IMR-90 (cell line): ENCODE data around the gene FBXL7. TPM values are rescaled to one million over a fixed set of nuclear protein-coding genes. Genes with fewer than 3 reads are reported as not detected.

Experiments
- ATAC-seq: fragments of 200-7000 bp; cut with Tn5 transposase; 2 replicates; pipeline ENCODE4 v1.9.1; 2020; ENCODE audit warnings: low read depth, mild to moderate bottlenecking, moderate library complexity
- BruUV-seq: library from RNA; stranded (reverse); fragments of 400-500 nt; replicated peaks from 2 replicates; lab custom pipeline; 2021; lab: Mats Ljungman, UMichigan
- CTCF ChIA-PET: fragments of 300-600 bp; formaldehyde crosslinking; extraction: SDS; loops from one replicate; lab custom pipeline; 2021; ENCODE audit warnings: antibody characterized with exemption; lab: Yijun Ruan, JAX
- POLR2A ChIA-PET: fragments of 300-600 bp; sonication (Branson Sonifier 250); formaldehyde crosslinking; loops from one replicate; lab custom pipeline; 2022; ENCODE audit warnings: antibody characterized with exemption; ENCODE audit not compliant: unreplicated experiment; lab: Charles Lee
- DNase-seq: peaks from one replicate; pipeline ENCODE4 v3.0.0; 2013
- H2AFZ ChIP-seq: replicated peaks from 2 replicates; pipeline ENCODE3; 2013; ENCODE audit warnings: low read length, mild to moderate bottlenecking; ENCODE audit not compliant: poor library complexity
- H2AK5ac ChIP-seq: 2 replicates; pipeline ENCODE4 v1.6.1; 2013; ENCODE audit warnings: low read depth, low read length, inconsistent platforms
- H2AK9ac ChIP-seq: replicated peaks from 2 replicates; pipeline ENCODE3; 2013; ENCODE audit warnings: mild to moderate bottlenecking, low read depth, low read length, moderate library complexity; ENCODE audit not compliant: poor library complexity
- H2BK120ac ChIP-seq: 2 replicates; pipeline ENCODE4 v1.6.1; 2013; ENCODE audit warnings: low read depth, low read length, inconsistent platforms
- H2BK15ac ChIP-seq: 3 replicates; pipeline ENCODE4 v1.6.1; 2013; ENCODE audit warnings: low read depth, low read length, inconsistent platforms
- H2BK20ac ChIP-seq: 2 replicates; pipeline ENCODE4 v1.6.1; 2013; ENCODE audit warnings: low read depth, mild to moderate bottlenecking, inconsistent platforms, low read length, moderate library complexity
- H2BK5ac ChIP-seq: 2 replicates; pipeline ENCODE4 v1.6.1; 2013; ENCODE audit warnings: mild to moderate bottlenecking, low read depth, low read length, inconsistent platforms; ENCODE audit not compliant: poor library complexity, severe bottlenecking
- H3K14ac ChIP-seq: replicated peaks from 2 replicates; pipeline ENCODE4 v1.6.1; 2013; ENCODE audit warnings: low read depth, low read length, inconsistent platforms
- H3K18ac ChIP-seq: 2 replicates; pipeline ENCODE4 v1.6.1; 2013; ENCODE audit warnings: low read depth, low read length, control low read depth
- H3K23ac ChIP-seq: 2 replicates; pipeline ENCODE4 v1.6.1; 2013; ENCODE audit warnings: low read depth, low read length, inconsistent platforms
- H3K27ac ChIP-seq: 2 replicates; pipeline ENCODE4 v1.5.1; 2013; ENCODE audit warnings: mild to moderate bottlenecking, control low read depth, low read length; ENCODE audit not compliant: insufficient read depth
- H3K27me3 ChIP-seq: 2 replicates; pipeline ENCODE4 v1.6.1; 2013; ENCODE audit warnings: low read length; ENCODE audit not compliant: control insufficient read depth, insufficient read depth
- H3K36me3 ChIP-seq: 2 replicates; pipeline ENCODE4 v1.6.1; 2013; ENCODE audit warnings: low read length, mixed read lengths; ENCODE audit not compliant: control insufficient read depth, insufficient read depth
- H3K4ac ChIP-seq: 2 replicates; pipeline ENCODE4 v1.6.1; 2013; ENCODE audit warnings: low read depth, low read length, inconsistent platforms
- H3K4me1 ChIP-seq: 2 replicates; pipeline ENCODE4 v1.6.1; 2013; ENCODE audit warnings: low read length, mixed read lengths; ENCODE audit not compliant: control insufficient read depth, insufficient read depth
- H3K4me2 ChIP-seq: 2 replicates; pipeline ENCODE4 v1.6.1; 2013; ENCODE audit warnings: low read depth, mild to moderate bottlenecking, control low read depth, low read length, moderate library complexity
- H3K4me3 ChIP-seq: 2 replicates; pipeline ENCODE4 v1.5.1; 2013; ENCODE audit warnings: low read depth, mild to moderate bottlenecking, control low read depth, low read length, moderate library complexity; ENCODE audit not compliant: insufficient read depth
- H3K56ac ChIP-seq: 2 replicates; pipeline ENCODE4 v1.6.1; 2013; ENCODE audit warnings: low read length, inconsistent platforms; ENCODE audit not compliant: insufficient read depth; ENCODE audit errors: extremely low read depth
- H3K79me1 ChIP-seq, 2 experiments: 2 replicates each; pipeline ENCODE4 v1.6.1; 2013; ENCODE audit warnings: low read length in 2 of 2, inconsistent platforms in 1 of 2, low read depth in 1 of 2
- H3K9ac ChIP-seq: 2 replicates; pipeline ENCODE4 v1.6.1; 2013; ENCODE audit warnings: low read depth, low read length, control low read depth
- H3K9me1 ChIP-seq: 2 replicates; pipeline ENCODE4 v1.6.1; 2013; ENCODE audit warnings: low read length, inconsistent platforms; ENCODE audit not compliant: insufficient read depth
- H3K9me3 ChIP-seq: 2 replicates; pipeline ENCODE4 v1.6.1; 2013; ENCODE audit warnings: low read length; ENCODE audit not compliant: control insufficient read depth, insufficient read depth
- H4K20me1 ChIP-seq: 2 replicates; pipeline ENCODE4 v1.6.1; 2013; ENCODE audit warnings: low read length, inconsistent platforms; ENCODE audit not compliant: insufficient read depth
- H4K5ac ChIP-seq: 2 replicates; pipeline ENCODE4 v1.6.1; 2013; ENCODE audit warnings: mild to moderate bottlenecking, low read depth, low read length, control low read depth
- H4K8ac ChIP-seq, 2 experiments: 2 replicates each; pipeline ENCODE4 v1.6.1; 2013; ENCODE audit warnings: low read depth in 2 of 2, low read length in 2 of 2, control low read depth in 1 of 2, inconsistent platforms in 1 of 2
- H4K91ac ChIP-seq: 2 replicates; pipeline ENCODE4 v1.6.1; 2013; ENCODE audit warnings: low read depth, low read length, inconsistent platforms; ENCODE audit not compliant: insufficient read depth
- BHLHE40 ChIP-seq: fragments of 150-350 bp; IDR thresholded peaks from 2 replicates; pipeline ENCODE4 v1.6.1; 2016; ENCODE audit warnings: mild to moderate bottlenecking, low read depth, low read length
- CEBPB ChIP-seq: IDR thresholded peaks from 2 replicates; pipeline ENCODE4 v1.6.1; 2012; ENCODE audit warnings: low read depth, low read length, improper control_type of control experiment
- CHD1 ChIP-seq: IDR thresholded peaks from 2 replicates; pipeline ENCODE4 v1.6.1; 2012; ENCODE audit warnings: low read depth, low read length, improper control_type of control experiment
- FOS ChIP-seq: fragments of 150-350 bp; IDR thresholded peaks from 2 replicates; pipeline ENCODE4 v1.6.1; 2016; ENCODE audit warnings: low read depth, low read length
- MAFK ChIP-seq: IDR thresholded peaks from 2 replicates; pipeline ENCODE4 v1.6.1; 2012; ENCODE audit warnings: low read depth, low read length, improper control_type of control experiment
- MAZ ChIP-seq: IDR thresholded peaks from 2 replicates; pipeline ENCODE4 v1.6.1; 2012; ENCODE audit warnings: low read depth, mild to moderate bottlenecking, low read length, improper control_type of control experiment, moderate library complexity, borderline replicate concordance
- MXI1 ChIP-seq: IDR thresholded peaks from 2 replicates; pipeline ENCODE4 v1.6.1; 2012; ENCODE audit warnings: low read depth, mild to moderate bottlenecking, low read length, moderate library complexity, borderline replicate concordance
- NFE2L2 ChIP-seq: fragments of 150-350 bp; IDR thresholded peaks from 2 replicates; pipeline ENCODE4 v1.6.1; 2016; ENCODE audit warnings: low read depth, mild to moderate bottlenecking, low read length
- POLR2A ChIP-seq: IDR thresholded peaks from 2 replicates; pipeline ENCODE4 v1.6.1; 2012; ENCODE audit warnings: mild to moderate bottlenecking, low read depth, low read length
- RAD21 ChIP-seq: IDR thresholded peaks from 2 replicates; pipeline ENCODE4 v1.6.1; 2012; ENCODE audit warnings: low read length, improper control_type of control experiment
- RCOR1 ChIP-seq: IDR thresholded peaks from 2 replicates; pipeline ENCODE4 v1.6.1; 2012; ENCODE audit warnings: mild to moderate bottlenecking, low read length, improper control_type of control experiment; ENCODE audit not compliant: insufficient replicate concordance
- RFX5 ChIP-seq: IDR thresholded peaks from 2 replicates; pipeline ENCODE4 v1.8.0; 2012; ENCODE audit warnings: low read depth, mild to moderate bottlenecking, low read length, moderate library complexity
- SMC3 ChIP-seq: fragments of 150-350 bp; IDR thresholded peaks from 2 replicates; pipeline ENCODE4 v1.6.1; 2016; ENCODE audit warnings: low read depth, mild to moderate bottlenecking, antibody characterized with exemption, low read length, moderate library complexity
- WGBS, 2 experiments: methylation state at CpG; one replicate each; pipeline versions ENCODE4 v1.1.5 to v1.1.7; 2013; ENCODE audit warnings: missing lambda C conversion rate in 2 of 2; ENCODE audit not compliant: insufficient read length in 1 of 2; ENCODE audit errors: extremely low coverage in 2 of 2; 5-methylcytosine and 5-hydroxymethylcytosine counted together
- dilution Hi-C: fragments of 300-500 bp; cut with HindIII; formaldehyde crosslinking; loops from one replicate; pipeline ENCODE4 v1.14.3; 2018; ENCODE audit warnings: low sequenced_read_pairs; ENCODE audit not compliant: unreplicated experiment
- in situ Hi-C: fragments of 300-500 bp; cut with MboI; formaldehyde crosslinking; loops from 3 replicates; pipeline ENCODE4 v1.14.3; 2019; ENCODE audit warnings: low sequenced_read_pairs, inconsistent platforms, mixed read lengths
- intact Hi-C: fragments of 100-400 bp; cut with micrococcal nuclease; formaldehyde crosslinking; loops from 2 replicates; pipeline ENCODE4 v1.10.0; 2022
- polyA plus RNA-seq, 3 experiments: library from polyadenylated mRNA; depleted of rRNA; stranded (reverse); fragments of >200 nt; gene quantifications; 2 replicates each; pipeline ENCODE4 v1.2.3, GENCODE V29; 2012; ENCODE audit warnings: low replicate concordance in 1 of 3
- total RNA-seq: library from RNA; depleted of rRNA; stranded (reverse); fragments of >200 nt; gene quantifications from 2 replicates; pipeline ENCODE4 v1.2.3, GENCODE V29; 2012
- TF ChIP-seq, protein P1 (sequence below): fragments of 150-350 bp; IDR thresholded peaks from 2 replicates; pipeline ENCODE4 v1.6.1; 2017; ENCODE audit warnings: mild to moderate bottlenecking, antibody characterized with exemption, low read length, low read depth
- TF ChIP-seq, protein P2 (sequence below): fragments of 150-350 bp; IDR thresholded peaks from 2 replicates; pipeline ENCODE4 v1.6.1; 2016; ENCODE audit warnings: low read depth, mild to moderate bottlenecking, low read length, moderate library complexity, borderline replicate concordance
- TF ChIP-seq, protein P3 (sequence below): conservative IDR thresholded peaks from 2 replicates; pipeline ENCODE4 v1.5.1; 2012; ENCODE audit warnings: mild to moderate bottlenecking, low read depth, low read length, improper control_type of control experiment

FBXL7 gene
- total and polyA plus RNA-seq, 2 of the 4 experiments (the other 2 are of a cell fraction) = 4.1 to 10.2 TPM

- Histone ChIP-seq H2BK120ac (no peak overlapping the region), H2AK9ac (no peak overlapping the region), H3K18ac (no peak overlapping the region), H4K8ac (no peak overlapping the region), H3K36me3 (no peaks in the 10 kb centered on the region), H2BK20ac (no peak overlapping the region), H3K27me3 (no peaks in the 10 kb centered on the region), H3K27ac (no peak overlapping the region), H2AK5ac (no peak overlapping the region), H3K4me1 (peaks cover 9% of the 10 kb centered on the region), H3K4me3 (no peak overlapping the region), H3K9me3 (no peaks in the 10 kb centered on the region), H3K14ac (no peak overlapping the region), H4K20me1 (peaks cover 2% of the 10 kb centered on the region; the same call in 1 of the 2 replicates), H4K91ac (no peak overlapping the region), H3K56ac (no peak overlapping the region), H3K4me2 (no peak overlapping the region), H3K4ac (no peak overlapping the region), H3K79me1 (peaks cover 7 to 8% of the 10 kb centered on the region in 2 experiments; a peak in 3 of 4 replicates), H3K23ac (no peak overlapping the region), H3K9me1 (peaks cover 8% of the 10 kb centered on the region), H2BK5ac (no peak overlapping the region), H4K5ac (no peak overlapping the region), H3K9ac (no peak overlapping the region), H2BK15ac (no peak overlapping the region), H2AFZ (no peak overlapping the region)
- ATAC-seq (no peak), DNase-seq (no peak)
- WGBS, 2 experiments = 100% methylated on average over 2 of the region's 3 CpGs; no CpG with 5 or more reads in 1 of the 2 experiments
- dilution Hi-C loops (no loop called here), in situ Hi-C loops (no loop called here), intact Hi-C loops (no loop called here)
- TF ChIP-seq MAZ = no peak
- TF ChIP-seq CEBPB = no peak
- TF ChIP-seq RFX5 = no peak
- no peak for TF ChIP-seq MAFK
- no peak for TF ChIP-seq MXI1
- TF ChIP-seq RCOR1 = no peak
- no peak for TF ChIP-seq BHLHE40
- no peak for TF ChIP-seq FOS
- no peak for TF ChIP-seq RAD21
- TF ChIP-seq, protein P1, sequence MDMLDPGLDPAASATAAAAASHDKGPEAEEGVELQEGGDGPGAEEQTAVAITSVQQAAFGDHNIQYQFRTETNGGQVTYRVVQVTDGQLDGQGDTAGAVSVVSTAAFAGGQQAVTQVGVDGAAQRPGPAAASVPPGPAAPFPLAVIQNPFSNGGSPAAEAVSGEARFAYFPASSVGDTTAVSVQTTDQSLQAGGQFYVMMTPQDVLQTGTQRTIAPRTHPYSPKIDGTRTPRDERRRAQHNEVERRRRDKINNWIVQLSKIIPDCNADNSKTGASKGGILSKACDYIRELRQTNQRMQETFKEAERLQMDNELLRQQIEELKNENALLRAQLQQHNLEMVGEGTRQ = no peak
- no peak for TF ChIP-seq POLR2A
- no peak for TF ChIP-seq NFE2L2
- TF ChIP-seq SMC3 = no peak
- TF ChIP-seq, protein P2, sequence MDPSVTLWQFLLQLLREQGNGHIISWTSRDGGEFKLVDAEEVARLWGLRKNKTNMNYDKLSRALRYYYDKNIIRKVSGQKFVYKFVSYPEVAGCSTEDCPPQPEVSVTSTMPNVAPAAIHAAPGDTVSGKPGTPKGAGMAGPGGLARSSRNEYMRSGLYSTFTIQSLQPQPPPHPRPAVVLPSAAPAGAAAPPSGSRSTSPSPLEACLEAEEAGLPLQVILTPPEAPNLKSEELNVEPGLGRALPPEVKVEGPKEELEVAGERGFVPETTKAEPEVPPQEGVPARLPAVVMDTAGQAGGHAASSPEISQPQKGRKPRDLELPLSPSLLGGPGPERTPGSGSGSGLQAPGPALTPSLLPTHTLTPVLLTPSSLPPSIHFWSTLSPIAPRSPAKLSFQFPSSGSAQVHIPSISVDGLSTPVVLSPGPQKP = no peak
- TF ChIP-seq, protein P3, sequence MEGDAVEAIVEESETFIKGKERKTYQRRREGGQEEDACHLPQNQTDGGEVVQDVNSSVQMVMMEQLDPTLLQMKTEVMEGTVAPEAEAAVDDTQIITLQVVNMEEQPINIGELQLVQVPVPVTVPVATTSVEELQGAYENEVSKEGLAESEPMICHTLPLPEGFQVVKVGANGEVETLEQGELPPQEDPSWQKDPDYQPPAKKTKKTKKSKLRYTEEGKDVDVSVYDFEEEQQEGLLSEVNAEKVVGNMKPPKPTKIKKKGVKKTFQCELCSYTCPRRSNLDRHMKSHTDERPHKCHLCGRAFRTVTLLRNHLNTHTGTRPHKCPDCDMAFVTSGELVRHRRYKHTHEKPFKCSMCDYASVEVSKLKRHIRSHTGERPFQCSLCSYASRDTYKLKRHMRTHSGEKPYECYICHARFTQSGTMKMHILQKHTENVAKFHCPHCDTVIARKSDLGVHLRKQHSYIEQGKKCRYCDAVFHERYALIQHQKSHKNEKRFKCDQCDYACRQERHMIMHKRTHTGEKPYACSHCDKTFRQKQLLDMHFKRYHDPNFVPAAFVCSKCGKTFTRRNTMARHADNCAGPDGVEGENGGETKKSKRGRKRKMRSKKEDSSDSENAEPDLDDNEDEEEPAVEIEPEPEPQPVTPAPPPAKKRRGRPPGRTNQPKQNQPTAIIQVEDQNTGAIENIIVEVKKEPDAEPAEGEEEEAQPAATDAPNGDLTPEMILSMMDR = no peak
- TF ChIP-seq CHD1 = no peak
- no TSS peak for BruUV-seq
- ChIA-PET CTCF (interaction anchor here (1.3 kb wide), 1 partner anchor 11 kb away, joined by 3 read pairs; no protein-coding TSS in a partner anchor), POLR2A (no interaction called here)
These were observed 389.0 kb downstream of the FBXL7 start for GRCh38 chr5:15889001-15889400.
